HEK293T (cell line): Measurements from ENCODE around the gene TEAD1.

Experiments used
- ELF4 ChIP-seq: fragments of 450-650 bp; IDR thresholded peaks from 2 replicates; pipeline ENCODE4 v1.6.1; 2017; ENCODE audit warnings: antibody characterized with exemption
- HDGF ChIP-seq: fragments of 450-650 bp; IDR thresholded peaks from 2 replicates; pipeline ENCODE4 v1.6.1; 2017; ENCODE audit warnings: antibody characterized with exemption, borderline replicate concordance
- LEF1 ChIP-seq: fragments of 450-650 bp; IDR thresholded peaks from 2 replicates; pipeline ENCODE4 v1.6.1; 2017; ENCODE audit warnings: mild to moderate bottlenecking, borderline replicate concordance
- TARDBP ChIP-seq: fragments of 450-650 bp; IDR thresholded peaks from 2 replicates; pipeline ENCODE4 v1.6.1; 2016

DNA sequence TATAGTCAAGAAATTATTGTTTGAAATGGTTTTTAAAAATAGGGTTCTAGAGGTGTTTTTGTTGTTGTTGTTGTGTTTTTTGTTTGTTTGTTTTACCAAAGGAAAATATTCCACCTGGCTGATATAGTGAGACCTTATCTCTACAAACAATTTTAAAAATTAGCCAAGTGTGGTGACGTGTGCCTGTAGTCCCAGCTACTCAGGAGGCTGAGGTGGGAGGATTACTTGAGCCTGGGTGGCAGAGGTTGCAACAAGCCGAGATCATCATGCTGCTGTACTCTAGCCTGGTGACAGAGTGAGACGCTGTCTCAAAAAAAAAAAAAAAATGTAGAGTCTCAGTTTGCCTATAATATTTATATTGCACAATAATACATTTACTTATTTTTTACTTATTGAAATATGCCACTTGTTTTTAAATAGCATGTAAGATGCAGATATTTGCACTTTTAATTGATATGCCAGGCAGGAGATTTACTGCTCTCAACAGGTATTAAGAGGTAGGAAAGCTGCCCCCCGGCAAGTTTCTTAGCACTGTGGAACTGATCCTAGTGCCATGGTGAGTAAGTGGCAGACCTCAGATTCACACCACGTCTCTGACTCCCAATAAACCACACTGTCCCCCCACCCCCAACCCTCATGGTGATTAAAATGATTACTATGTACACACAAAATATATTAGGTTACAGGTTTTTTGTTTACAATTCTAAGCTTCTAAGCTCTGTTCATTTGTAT, 157.4 kb downstream of the TEAD1 start:
- TF ChIP-seq TARDBP (no peak), HDGF (no peak), LEF1 (no peak), ELF4 (no peak)
